Activated T-helper 1 cell treated with anti-CD3 and anti-CD28 coated beads, Interleukin-2, amount 50 U/mL, for 16 hours (primary cell): ENCODE results near the gene ACKR3.

Experiments used
- DNase-seq, 2 donors: peaks; one replicate each; pipeline ENCODE4 v3.0.0-alpha.2; 2020; ENCODE audit warnings: low read depth in 1 of 2, low spot score in 1 of 2

ACKR3 gene

GRCh38 chr2:236549165-236549564 lies 20.5 kb upstream of the ACKR3 start:
- DNase-seq: no peak

GRCh38 chr2:236550290-236550689 lies 19.3 kb upstream of the ACKR3 start:
- no peak for DNase-seq

GRCh38 chr2:236550701-236551465 lies 18.7 kb upstream of the ACKR3 start:
- DNase-seq: no peak

GRCh38 chr2:236551471-236552211 lies 18.0 kb upstream of the ACKR3 start:
- DNase-seq: no peak

GRCh38 chr2:236552212-236552542 lies 17.4 kb upstream of the ACKR3 start:
- DNase-seq: no peak

GRCh38 chr2:236552581-236553363 lies 16.9 kb upstream of the ACKR3 start:
- no peak for DNase-seq

GRCh38 chr2:236553522-236553921 lies 16.1 kb upstream of the ACKR3 start:
- no peak for DNase-seq

GRCh38 chr2:236554629-236555282 lies 14.9 kb upstream of the ACKR3 start:
- DNase-seq: no peak

GRCh38 chr2:236555481-236555880 lies 14.1 kb upstream of the ACKR3 start:
- DNase-seq: no peak

- no peak for DNase-seq
Measured at GRCh38 chr2:236557306-236558030, 12.2 kb upstream of the ACKR3 start.

- no peak for DNase-seq
Measured at GRCh38 chr2:236558036-236558435, 11.6 kb upstream of the ACKR3 start.

- no peak for DNase-seq
Measured at GRCh38 chr2:236558993-236559978, 10.3 kb upstream of the ACKR3 start.

- no peak for DNase-seq
Measured at GRCh38 chr2:236561874-236562273, 7.8 kb upstream of the ACKR3 start.

- no peak for DNase-seq
Measured at GRCh38 chr2:236562434-236562833, 7.2 kb upstream of the ACKR3 start.

- DNase-seq: no peak
Measured at GRCh38 chr2:236563953-236564352, 5.7 kb upstream of the ACKR3 start.

GRCh38 chr2:236565212-236565611 lies 4.4 kb upstream of the ACKR3 start:
- DNase-seq: no peak

GRCh38 chr2:236565879-236566402 lies 3.7 kb upstream of the ACKR3 start:
- DNase-seq: no peak

- no peak for DNase-seq
Measured at GRCh38 chr2:236566596-236566995, 3.0 kb upstream of the ACKR3 start.
